Left ventricle myocardium inferior (tissue), 1 donor: ENCODE data around the gene PHLDB3. TPM values are rescaled to one million over a fixed set of nuclear protein-coding genes. Genes with fewer than 3 reads are reported as not detected.
A peak's percentile ranks its signal among the peaks of the same experiment; 100 is the strongest.

Experiments
- DNase-seq: peaks from one replicate; pipeline ENCODE4 v3.0.0-alpha.2; 2020
- H3K27ac ChIP-seq: fragments of 200-600 bp; replicated peaks from 2 replicates; pipeline ENCODE4 v1.8.0; 2021
- H3K27me3 ChIP-seq: fragments of 200-600 bp; 2 replicates; pipeline ENCODE4 v1.8.0; 2021; ENCODE audit warnings: low read depth
- H3K36me3 ChIP-seq: fragments of 200-600 bp; 2 replicates; pipeline ENCODE4 v1.8.0; 2021
- H3K4me1 ChIP-seq: fragments of 200-600 bp; 2 replicates; pipeline ENCODE4 v1.8.0; 2021
- H3K4me3 ChIP-seq: fragments of 200-600 bp; 2 replicates; pipeline ENCODE4 v1.8.0; 2021; ENCODE audit warnings: mild to moderate bottlenecking, moderate library complexity
- H3K9me3 ChIP-seq: fragments of 200-600 bp; replicated peaks from 2 replicates; pipeline ENCODE4 v1.8.0; 2021
- intact Hi-C: fragments of 100-400 bp; cut with micrococcal nuclease; formaldehyde crosslinking; loops from one replicate; pipeline ENCODE4 v1.11.0; 2022
- total RNA-seq: library from RNA; stranded (reverse); fragmentation: NEBNext Ultra II Directional; extraction: Animal tissue kit (Norgen Biotek cat#: 25700); gene quantifications from one replicate; pipeline ENCODE4 v1.2.1, GENCODE V29; 2021
- TF ChIP-seq, protein P1 (sequence below): fragments of 200-600 bp; IDR thresholded peaks from 2 replicates; pipeline ENCODE4 v1.8.0; 2021; ENCODE audit warnings: antibody characterized with exemption, mild to moderate bottlenecking, borderline replicate concordance
- donor health status: DM: no; HTN: yes; CAD: no; lungs with severe emphysema.

PHLDB3 gene
- total RNA-seq, 1 donor from 2014 or later, result 4.5 TPM

DNA sequence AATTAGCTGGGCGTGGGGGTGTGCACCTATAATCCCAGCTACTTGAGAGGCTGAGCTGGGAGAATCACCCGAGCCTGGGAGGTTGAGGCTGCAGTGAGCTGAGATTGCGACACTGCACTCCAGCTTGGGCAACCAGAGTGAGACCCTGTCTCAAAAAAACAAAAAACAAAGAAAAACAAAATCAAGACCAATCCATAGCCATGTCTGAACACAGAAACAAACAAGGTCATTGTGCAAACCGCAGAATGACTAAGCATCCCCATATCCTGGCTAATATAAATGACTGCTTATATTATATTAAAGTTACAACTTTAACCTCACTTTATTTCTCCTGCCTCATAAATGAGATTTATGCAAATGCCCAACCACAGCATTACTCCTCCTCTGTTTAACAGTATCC is 36.8 kb downstream of the PHLDB3 start:
- intact Hi-C loops, result no loop called here
- Histone ChIP-seq H3K4me1 (peaks cover 21% of the 10 kb centered on the region), H3K4me3 (no peak overlapping the region), H3K36me3 (no peaks in the 10 kb centered on the region), H3K27ac (no peak overlapping the region), H3K9me3 (no peaks in the 10 kb centered on the region), H3K27me3 (peaks cover 16% of the 10 kb centered on the region)
- TF ChIP-seq, protein P1, sequence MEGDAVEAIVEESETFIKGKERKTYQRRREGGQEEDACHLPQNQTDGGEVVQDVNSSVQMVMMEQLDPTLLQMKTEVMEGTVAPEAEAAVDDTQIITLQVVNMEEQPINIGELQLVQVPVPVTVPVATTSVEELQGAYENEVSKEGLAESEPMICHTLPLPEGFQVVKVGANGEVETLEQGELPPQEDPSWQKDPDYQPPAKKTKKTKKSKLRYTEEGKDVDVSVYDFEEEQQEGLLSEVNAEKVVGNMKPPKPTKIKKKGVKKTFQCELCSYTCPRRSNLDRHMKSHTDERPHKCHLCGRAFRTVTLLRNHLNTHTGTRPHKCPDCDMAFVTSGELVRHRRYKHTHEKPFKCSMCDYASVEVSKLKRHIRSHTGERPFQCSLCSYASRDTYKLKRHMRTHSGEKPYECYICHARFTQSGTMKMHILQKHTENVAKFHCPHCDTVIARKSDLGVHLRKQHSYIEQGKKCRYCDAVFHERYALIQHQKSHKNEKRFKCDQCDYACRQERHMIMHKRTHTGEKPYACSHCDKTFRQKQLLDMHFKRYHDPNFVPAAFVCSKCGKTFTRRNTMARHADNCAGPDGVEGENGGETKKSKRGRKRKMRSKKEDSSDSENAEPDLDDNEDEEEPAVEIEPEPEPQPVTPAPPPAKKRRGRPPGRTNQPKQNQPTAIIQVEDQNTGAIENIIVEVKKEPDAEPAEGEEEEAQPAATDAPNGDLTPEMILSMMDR, result no peak
- DNase-seq, result no peak

DNA sequence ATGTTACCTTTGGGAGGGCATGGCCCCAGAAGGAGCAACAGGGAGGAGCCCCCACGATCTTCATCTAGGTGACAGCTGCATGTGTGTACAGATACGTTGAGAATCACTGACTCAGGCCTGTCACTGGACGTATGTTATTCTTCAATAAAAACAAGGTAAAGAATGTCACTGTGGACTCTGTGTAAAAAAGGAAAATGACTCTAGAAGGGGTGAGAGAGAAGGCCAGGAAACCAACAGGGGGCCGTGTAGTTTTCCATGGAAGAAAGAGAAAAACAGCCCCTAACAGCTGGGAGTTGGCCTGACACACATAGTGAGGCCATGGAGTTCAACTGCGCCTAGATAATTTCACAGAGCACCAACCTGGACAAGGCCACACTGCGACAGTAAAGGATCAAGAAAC is 37.3 kb downstream of the PHLDB3 start:
- H3K36me3 ChIP-seq, result no peaks in the 10 kb centered on the region
- H3K4me3 ChIP-seq, result no peak overlapping the region
- intact Hi-C loops, result no loop called here
- TF ChIP-seq, protein P1, result no peak
- peaks cover 16% of the 10 kb centered on the region for H3K27me3 ChIP-seq
- peaks cover 22% of the 10 kb centered on the region for H3K4me1 ChIP-seq
- no peaks in the 10 kb centered on the region for H3K9me3 ChIP-seq
- no peak overlapping the region for H3K27ac ChIP-seq
- DNase-seq, result no peak

DNA sequence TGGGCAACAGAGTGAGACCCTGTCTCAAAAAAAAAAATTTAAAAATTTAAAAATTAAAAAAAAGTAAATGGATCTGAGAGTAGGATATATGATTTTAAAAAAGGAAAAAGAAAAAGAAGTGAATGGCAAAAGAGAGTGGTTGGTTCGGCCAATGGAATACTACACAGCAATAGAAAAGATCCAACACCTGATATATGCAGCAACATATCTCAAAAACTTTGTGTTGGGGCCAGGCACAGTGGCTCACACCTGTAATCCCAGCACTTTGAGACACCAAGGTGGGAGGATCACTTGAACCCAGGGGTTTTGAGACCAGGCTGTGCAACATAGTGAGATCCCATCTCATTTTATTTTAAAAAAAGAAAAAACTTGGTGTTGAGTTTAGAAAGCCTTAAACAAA is 37.8 kb downstream of the PHLDB3 start:
- no peaks in the 10 kb centered on the region for H3K9me3 ChIP-seq
- no peaks in the 10 kb centered on the region for H3K36me3 ChIP-seq
- no peak for DNase-seq
- no peak overlapping the region for H3K27ac ChIP-seq
- peaks cover 22% of the 10 kb centered on the region for H3K4me1 ChIP-seq
- peaks cover 16% of the 10 kb centered on the region for H3K27me3 ChIP-seq
- no peak overlapping the region for H3K4me3 ChIP-seq
- TF ChIP-seq, protein P1, result no peak
- intact Hi-C loops, result no loop called here

DNA sequence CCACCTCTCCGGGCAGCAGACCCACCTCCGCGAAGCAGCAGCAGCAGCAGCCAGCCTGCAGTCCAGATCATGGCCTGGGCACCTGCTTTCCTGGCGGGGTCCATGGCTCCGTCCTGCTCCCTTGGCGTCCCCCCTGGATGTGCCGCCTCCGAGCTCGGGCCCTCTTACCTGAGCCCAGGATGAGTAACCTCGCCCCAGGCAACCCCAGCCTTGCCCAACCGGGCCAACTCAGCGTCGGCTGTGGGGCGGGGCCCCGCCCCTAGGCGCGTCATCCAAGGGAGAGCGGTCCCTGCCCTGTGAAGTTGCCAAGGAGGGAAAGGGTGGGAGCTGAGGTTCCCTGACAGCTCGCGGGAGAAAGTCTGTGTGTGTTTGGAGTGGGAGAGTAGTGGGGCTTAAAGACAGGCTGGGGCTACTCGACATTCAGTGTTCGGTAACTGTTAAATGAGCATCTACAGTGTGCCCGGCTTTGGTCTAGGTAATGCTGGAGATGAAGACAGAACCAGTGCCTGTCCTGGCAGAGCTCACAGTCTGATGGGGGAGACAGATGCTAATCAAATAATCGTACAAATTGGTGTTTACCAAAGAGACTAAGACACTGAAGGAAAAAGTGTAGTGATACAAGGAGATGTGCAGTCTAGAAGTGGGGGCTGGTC is 39.0 kb downstream of the PHLDB3 start, which contains the start of gene LYPD3:
Gene LYPD3 (minus strand): TSS at position 141 of the 653 bp plus-strand sequence. CDS start 37 bp downstream, at position 104.
- Histone ChIP-seq H3K9me3 (no peaks in the 10 kb centered on the region), H3K27me3 (peaks cover 16% of the 10 kb centered on the region), H3K4me1 (peaks cover 22% of the 10 kb centered on the region), H3K4me3 (peak within 1 kb of the TSS; percentile 72), H3K27ac (peak within 1 kb of the TSS; percentile 84), H3K36me3 (no peaks in the 10 kb centered on the region)
- intact Hi-C loops, result no loop called here
- TF ChIP-seq, protein P1, result no peak
- DNase-seq, result no peak

GRCh38 chr19:43464134-43464775 is 40.3 kb downstream of the PHLDB3 start:
- peak overlapping the region; percentile 72 for H3K4me3 ChIP-seq
- TF ChIP-seq, protein P1, result no peak
- peaks cover 22% of the 10 kb centered on the region for H3K4me1 ChIP-seq
- H3K36me3 ChIP-seq, result no peaks in the 10 kb centered on the region
- peaks cover 16% of the 10 kb centered on the region for H3K27me3 ChIP-seq
- intact Hi-C loops, result no loop called here
- DNase-seq, result peak; percentile 78
- H3K27ac ChIP-seq, result peak overlapping the region; percentile 84
- no peaks in the 10 kb centered on the region for H3K9me3 ChIP-seq
